Measurements from ENCODE around the gene DISC1. TPM values are rescaled to one million over a fixed set of nuclear protein-coding genes. Genes with fewer than 3 reads are reported as not detected.
"Not testable (repeated sequence)": the region's sequence is repeated elsewhere in the genome, so short reads cannot be mapped to it uniquely, and the experiment has no call there.

The DISC1 gene
- polyA plus RNA-seq, 12 donors: 5.2 to 8.5 (median 7.0) TPM; not detected in 1

GRCh38 chr1:231731268-231731667, 104.7 kb downstream of the DISC1 start:
- DNase-seq: no peak

GRCh38 chr1:231733063-231733462, 106.5 kb downstream of the DISC1 start:
- no peak for DNase-seq

DNA sequence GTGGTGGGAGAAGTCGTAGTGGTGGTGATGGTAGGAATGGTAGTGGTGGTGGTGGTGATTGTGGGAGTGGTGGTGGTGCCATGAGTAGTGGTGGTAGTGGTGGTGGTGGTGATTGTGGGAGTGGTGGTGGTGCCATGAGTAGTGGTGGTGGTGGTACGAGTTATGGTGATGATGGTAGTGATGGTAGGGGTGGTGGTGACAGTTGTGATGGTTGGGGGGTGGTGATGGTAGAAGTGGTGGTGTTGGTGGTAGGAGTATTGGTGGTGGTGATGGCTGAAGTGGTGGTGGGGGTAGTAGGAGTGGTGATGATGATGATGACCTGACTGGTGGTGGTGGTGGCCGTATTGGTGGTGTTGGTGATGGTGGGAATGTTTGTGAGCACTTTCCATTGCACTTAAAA, 107.1 kb downstream of the DISC1 start:
- DNase-seq: no peak

DNA sequence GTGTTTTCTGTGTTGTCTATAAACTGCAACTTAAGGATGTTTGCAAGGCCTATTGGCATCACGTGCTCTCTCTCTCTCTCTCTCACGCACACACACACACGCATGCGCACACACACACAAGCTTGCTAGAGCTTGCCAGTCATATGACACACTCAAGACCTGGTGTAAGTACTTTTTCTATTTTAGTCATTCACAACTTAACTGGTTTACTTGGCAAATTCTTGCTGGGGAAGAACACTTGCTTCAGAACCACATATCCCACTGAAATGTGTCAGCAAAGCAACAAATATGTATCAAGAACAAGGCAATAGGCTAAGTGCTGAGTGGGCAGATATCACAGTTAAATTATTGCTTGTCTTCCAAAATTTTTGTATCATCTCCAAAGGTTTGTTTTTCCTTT, 107.8 kb downstream of the DISC1 start:
- no peak for DNase-seq

DNA sequence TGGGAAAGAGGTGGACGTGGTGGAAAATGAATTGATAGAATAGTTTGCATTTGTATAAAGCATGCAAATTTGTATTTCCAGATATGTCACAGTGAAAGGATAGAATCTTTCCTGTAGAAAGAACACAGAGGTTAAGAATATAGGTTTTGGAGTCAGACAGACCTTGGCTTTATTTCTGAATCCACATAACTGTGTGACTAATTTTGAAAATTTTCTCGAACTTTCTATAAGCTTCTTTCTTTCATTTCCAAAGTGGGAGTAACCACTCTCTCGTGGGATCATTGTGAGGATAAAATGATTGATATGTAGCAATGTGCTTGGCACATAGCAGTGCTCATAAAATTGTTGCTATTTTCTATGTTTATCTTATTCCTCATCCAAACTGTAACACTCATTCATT, 108.8 kb downstream of the DISC1 start:
- DNase-seq: no peak

DNA sequence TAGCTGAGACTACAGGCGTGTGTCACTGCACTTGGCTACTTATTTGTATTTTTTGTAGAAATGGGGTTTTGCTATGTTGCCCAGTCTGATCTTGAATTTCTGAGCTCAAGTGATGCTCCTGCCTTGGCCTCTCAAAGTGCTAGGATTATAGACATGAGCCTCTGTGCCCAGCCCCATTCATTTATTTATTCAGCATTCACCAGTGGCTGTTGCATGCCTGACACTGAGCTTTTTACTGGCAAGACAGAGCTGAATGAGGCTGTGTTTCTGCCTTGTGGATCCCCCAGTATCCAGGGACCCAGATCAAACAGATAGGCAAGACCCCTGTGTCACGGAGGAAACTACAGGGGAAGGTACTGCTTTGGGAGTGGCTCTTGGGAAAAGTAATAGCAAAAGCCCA, 109.4 kb downstream of the DISC1 start:
- no peak for DNase-seq

DNA sequence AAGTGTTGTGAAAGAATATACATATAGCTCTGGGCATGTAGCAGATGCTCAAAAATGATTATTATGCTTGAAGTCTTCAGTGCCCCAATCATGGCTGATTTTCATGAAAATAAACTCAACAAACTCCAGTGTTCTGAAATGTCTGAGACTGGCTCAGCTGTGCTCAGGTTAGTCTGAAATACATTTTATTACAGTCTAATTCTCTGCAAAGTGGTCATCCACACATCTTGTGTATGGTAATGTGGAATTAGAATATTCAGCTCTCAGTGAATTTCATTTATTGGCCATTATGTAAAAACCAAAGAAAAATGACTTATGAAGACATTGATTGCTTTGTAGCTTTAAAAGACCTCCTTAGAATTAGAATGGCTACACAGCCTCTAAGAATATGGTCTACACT, 109.9 kb downstream of the DISC1 start:
- no peak for DNase-seq

- DNase-seq: no peak
Observed at GRCh38 chr1:231738554-231738953, 112.0 kb downstream of the DISC1 start.

DNA sequence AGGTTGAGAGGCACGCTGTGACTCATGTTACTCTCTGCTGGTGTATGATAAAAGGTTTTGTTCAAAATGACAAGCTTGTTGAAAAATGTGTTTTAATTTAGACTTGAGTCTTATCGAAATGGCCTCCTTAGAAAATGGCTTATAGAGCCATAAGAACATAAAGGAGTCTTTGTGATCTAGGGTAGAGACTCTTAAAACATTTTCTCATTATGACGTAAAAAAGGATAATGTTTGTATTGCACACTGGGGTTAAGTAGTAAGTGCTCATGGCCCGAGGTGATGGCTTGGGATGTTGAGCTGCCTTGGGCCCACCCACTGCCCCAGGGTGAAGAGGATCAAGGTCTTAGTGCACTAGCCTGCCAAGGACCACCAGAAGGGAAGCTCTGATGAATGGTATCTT, 117.4 kb downstream of the DISC1 start:
- no peak for DNase-seq

GRCh38 chr1:231748760-231749415, 122.3 kb downstream of the DISC1 start:
- DNase-seq: no peak

GRCh38 chr1:231750296-231750695, 123.7 kb downstream of the DISC1 start:
- no peak for DNase-seq

DNA sequence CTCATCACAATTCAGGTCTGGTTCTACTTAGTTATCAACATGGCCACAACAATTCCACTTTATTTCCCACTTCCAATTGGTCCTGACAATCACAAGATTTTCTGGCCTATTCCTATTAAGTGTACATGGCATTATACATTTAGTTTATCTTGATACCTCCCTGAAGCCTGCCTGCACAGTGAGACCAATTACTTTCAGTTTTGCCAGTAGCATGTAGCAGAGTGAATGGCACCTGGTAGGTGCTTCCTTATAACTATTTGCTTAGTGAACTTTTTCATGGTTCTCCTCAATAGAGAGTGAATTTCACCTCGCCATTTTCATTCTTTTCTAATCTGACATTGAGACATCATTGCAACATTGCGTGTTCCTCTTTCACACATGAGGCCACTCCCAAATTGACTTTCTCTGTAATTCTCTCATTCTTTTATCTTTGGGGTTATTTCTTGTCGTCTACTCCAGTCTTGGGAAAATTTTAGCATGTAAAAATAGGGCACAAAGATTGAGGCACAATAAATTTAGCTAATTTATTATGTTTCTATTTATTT, 124.3 kb downstream of the DISC1 start:
- no peak for DNase-seq

GRCh38 chr1:231751415-231751814, 124.8 kb downstream of the DISC1 start:
- DNase-seq: no peak

DNA sequence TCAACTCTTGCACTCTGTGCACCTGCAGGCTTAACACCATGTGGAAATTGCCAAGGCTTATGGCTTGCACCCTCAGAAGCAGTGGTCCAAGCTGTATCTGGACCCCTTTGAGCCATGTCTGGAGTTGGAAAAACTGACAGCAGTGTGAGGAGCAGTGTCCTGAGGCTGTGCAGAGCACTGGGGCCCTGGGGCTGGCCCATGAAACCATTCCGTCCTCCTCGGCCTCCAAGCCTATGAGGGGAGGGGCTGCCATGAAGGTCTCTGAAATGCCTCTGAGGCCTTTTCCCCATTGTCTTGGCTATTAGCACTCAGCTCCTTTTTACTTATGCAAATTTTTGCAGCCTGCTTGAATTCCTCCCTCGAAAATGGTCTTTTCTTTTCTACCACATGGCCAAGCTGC, 126.7 kb downstream of the DISC1 start:
- no peak for DNase-seq

DNA sequence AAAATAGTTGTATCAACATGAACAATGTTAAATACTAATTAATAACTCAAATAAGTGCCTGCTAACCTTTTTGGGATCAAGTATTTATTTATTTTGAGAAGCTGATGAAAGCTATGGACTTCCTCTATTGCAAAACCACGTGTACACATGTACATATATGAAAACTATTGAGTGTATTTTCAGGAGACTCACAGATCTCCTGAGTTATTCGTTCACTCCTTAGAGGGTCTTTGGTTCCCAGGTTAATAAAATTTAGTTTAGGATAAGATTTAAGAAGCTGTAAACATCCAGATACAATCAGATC, 130.5 kb downstream of the DISC1 start:
- DNase-seq: no peak

GRCh38 chr1:231757759-231758158, 131.2 kb downstream of the DISC1 start:
- DNase-seq: no peak

DNA sequence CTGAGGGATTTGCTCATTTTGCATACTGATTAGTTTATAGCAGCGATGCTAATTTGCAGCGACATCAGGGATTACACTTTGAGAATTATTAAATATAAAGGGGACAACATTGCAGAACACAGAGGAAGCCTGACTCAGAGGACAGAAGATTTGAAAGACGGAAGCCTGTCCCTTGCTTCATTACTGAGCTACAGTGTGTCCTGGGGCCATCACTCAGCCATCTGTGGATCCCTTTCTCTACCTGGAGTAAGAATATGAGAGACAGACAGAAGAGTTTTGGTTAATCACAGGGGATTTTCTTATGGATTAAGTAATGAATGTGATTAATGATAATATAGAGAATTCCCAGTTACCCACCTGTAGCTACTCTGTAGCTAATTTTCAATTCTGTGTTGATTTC, 134.7 kb downstream of the DISC1 start:
- no peak for DNase-seq

- no peak for DNase-seq
Observed at GRCh38 chr1:231761747-231762541, 135.4 kb downstream of the DISC1 start.

GRCh38 chr1:231763456-231763855, 136.9 kb downstream of the DISC1 start:
- no peak for DNase-seq

DNA sequence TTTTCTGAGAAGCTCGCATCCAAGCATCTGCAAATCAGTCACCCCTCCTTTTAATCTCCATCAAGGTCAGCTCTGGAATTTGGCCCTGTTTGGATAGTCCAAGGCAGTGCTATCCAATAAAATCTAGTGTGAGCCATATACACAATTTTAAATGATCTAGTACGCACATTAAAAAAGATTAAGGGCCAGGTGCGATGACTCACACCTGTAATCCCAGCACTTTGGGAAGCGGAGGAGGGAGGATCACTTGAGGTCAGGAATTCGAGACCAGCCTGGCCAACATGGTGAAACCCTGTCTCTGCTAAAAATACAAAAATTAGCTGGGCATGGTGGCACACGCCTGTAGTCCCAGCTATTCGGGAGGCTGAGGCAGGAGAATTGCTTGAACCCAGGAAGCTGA, 139.2 kb downstream of the DISC1 start:
- not testable (repeated sequence) for DNase-seq

DNA sequence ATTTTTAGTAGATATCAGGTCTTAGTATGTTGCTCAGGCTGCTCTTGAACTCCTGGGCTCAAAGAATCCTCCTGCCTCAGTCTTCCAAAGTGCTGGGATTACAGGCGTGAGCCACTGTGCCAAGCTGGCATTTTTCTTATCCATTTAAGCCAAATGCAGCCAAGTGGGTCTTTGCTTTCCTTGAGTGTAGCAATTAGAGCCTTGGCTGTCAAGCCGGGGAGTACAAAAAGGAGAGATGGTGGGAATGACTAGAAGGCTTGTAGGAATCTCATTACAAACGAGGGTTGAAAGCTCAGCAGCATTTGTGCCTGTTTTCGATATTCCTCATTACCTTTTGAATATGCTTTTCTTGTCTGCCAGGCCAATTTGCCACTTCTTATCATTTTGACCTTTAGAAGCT, 140.9 kb downstream of the DISC1 start:
- no peak for DNase-seq

GRCh38 chr1:231768416-231768815, 141.8 kb downstream of the DISC1 start:
- DNase-seq: no peak

GRCh38 chr1:231770506-231771175, 144.1 kb downstream of the DISC1 start:
- no peak for DNase-seq

Measured in muscle of arm (tissue), 12 donors.